ENCODE data around the gene SMOC1.

Gene SMOC1

DNA sequence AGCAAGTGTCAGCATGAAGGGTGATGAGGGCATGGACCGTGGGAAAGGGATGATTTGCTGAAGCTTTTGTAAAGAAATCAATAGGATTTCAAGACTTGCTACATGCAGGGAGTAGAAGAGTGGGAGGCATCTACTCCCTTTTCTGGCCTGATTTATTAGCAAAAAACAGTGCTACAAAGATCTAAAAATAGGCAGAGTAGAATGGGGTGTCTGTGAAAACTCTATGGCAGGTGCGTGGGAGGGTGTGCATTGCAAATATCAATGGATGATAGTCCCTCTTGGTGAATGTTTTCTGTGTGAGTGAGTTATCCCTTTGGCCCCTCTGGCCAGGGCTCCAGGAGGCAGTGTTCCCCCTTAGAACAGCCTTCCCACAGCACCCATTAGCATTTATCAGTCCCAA is 139.0 kb downstream of the SMOC1 start:
- Histone ChIP-seq H3K4me1 (ENCODE audit: control insufficient read depth in 1 of 2, insufficient read depth in 1 of 2, low read depth in 1 of 2, low read length in 1 of 2) (no peaks in the 10 kb centered on the region), H3K27me3 (peaks cover 17% of the 10 kb centered on the region), H3K36me3 (no peaks in the 10 kb centered on the region), H3K27ac (no peak overlapping the region), H3K4me3 (ENCODE audit: low read depth in 1 of 2, low read length in 1 of 2) (no peak overlapping the region), H3K9me3 (no peaks in the 10 kb centered on the region)
- TF ChIP-seq, protein P1, sequence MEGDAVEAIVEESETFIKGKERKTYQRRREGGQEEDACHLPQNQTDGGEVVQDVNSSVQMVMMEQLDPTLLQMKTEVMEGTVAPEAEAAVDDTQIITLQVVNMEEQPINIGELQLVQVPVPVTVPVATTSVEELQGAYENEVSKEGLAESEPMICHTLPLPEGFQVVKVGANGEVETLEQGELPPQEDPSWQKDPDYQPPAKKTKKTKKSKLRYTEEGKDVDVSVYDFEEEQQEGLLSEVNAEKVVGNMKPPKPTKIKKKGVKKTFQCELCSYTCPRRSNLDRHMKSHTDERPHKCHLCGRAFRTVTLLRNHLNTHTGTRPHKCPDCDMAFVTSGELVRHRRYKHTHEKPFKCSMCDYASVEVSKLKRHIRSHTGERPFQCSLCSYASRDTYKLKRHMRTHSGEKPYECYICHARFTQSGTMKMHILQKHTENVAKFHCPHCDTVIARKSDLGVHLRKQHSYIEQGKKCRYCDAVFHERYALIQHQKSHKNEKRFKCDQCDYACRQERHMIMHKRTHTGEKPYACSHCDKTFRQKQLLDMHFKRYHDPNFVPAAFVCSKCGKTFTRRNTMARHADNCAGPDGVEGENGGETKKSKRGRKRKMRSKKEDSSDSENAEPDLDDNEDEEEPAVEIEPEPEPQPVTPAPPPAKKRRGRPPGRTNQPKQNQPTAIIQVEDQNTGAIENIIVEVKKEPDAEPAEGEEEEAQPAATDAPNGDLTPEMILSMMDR (IDR thresholded peaks at IDR 0.05), result no peak

DNA sequence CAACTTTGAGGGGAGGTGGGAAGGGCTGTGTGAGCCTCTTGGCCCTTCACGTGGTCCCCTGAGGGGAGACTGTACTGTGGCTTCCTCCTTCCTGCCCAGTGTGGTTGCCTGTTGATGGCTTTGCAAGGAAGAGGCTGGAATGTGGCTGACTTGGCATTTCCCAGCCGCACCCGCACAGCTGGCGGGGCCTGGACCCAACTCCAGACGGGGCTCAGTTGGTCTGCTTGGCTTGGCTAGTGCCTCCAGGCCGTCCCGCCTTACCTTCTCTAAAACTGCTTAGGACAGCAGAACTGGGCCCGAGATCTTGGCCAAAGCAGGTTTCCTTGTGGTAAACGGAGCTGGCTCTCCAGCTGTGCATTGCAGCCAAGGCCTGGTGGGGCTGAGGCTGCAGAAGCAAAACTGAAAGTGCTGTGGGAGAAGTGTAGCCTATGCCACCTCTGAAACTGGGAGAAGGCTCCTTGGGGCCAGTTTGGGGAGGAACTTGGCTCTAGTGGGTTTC is 139.5 kb downstream of the SMOC1 start:
- Histone ChIP-seq H3K36me3 (no peaks in the 10 kb centered on the region), H3K27me3 (peaks cover 17% of the 10 kb centered on the region), H3K9me3 (no peaks in the 10 kb centered on the region), H3K4me3 (ENCODE audit: low read depth in 1 of 2, low read length in 1 of 2) (no peak overlapping the region), H3K27ac (no peak overlapping the region), H3K4me1 (ENCODE audit: control insufficient read depth in 1 of 2, insufficient read depth in 1 of 2, low read depth in 1 of 2, low read length in 1 of 2) (no peaks in the 10 kb centered on the region)
- TF ChIP-seq, protein P1 (IDR thresholded peaks at IDR 0.05), result no peak

DNA sequence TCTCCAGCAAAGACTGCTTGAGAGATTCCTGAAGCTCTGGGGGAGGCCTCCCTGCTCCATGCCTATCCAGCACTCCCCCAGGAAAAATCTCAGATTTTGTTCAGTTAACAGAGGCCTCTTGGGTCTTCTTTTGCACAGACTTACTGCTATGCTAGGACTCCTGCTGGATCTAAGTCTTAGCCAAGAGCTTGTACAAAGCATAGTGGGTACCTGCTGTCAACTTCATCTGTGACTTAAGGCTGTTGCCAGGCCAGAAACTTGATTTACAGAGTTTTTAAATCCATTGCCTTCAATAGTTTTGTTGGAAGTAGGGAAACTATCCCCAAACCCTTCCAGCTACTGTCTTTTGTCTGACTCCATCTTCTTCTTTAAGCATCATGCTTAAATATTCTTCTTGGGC is 140.5 kb downstream of the SMOC1 start:
- H3K4me1 ChIP-seq (ENCODE audit: control insufficient read depth in 1 of 2, insufficient read depth in 1 of 2, low read depth in 1 of 2, low read length in 1 of 2), result no peaks in the 10 kb centered on the region
- H3K36me3 ChIP-seq, result no peaks in the 10 kb centered on the region
- H3K4me3 ChIP-seq (ENCODE audit: low read depth in 1 of 2, low read length in 1 of 2), result no peak overlapping the region
- no peaks in the 10 kb centered on the region for H3K9me3 ChIP-seq
- TF ChIP-seq, protein P1 (IDR thresholded peaks at IDR 0.05), result no peak
- H3K27ac ChIP-seq, result no peak overlapping the region
- peaks cover 17% of the 10 kb centered on the region for H3K27me3 ChIP-seq

DNA sequence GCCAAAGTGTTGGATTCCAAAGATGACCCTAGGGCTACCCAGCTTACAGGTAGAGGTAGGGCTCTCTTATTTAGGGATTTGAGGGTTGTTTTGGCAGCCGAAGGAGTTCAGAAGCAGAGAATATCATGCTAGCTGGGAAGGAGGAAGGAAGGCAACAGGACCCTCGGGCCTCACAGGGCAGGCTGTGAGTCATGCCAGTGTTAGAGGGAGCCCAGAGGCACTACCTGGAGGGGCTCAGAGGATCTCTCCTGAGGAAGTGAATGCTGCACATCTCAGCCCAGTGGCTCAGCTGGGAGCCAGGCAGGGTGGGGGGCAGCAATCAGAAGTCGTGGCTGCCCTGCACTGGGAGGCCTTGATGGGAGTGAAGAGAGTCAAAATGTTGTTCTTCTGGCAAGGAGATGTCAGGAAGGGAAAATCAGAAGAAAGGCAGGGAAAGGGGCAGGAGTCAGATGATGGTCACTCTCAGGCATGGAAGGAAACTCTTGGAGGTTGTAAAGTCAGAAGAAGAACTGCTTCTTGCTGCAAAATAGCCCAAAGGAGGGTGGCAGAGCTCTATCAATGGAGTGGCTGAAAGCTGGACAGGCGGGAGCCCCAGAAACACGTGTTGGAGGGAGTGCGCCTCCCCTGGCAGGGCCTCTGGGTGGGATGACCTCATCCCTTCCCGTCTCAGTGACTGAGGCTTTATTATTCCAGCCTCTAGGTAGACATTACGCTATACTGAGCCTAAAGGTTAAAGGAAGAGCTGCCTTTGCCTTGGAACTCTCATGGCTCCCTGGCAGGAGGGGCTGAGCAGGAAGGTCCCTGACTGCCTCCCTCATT is 141.3 kb downstream of the SMOC1 start:
- TF ChIP-seq, protein P1 (IDR thresholded peaks at IDR 0.05), result no peak
- Histone ChIP-seq H3K4me1 (ENCODE audit: control insufficient read depth in 1 of 2, insufficient read depth in 1 of 2, low read depth in 1 of 2, low read length in 1 of 2) (no peaks in the 10 kb centered on the region), H3K27me3 (peaks cover 17% of the 10 kb centered on the region), H3K4me3 (ENCODE audit: low read depth in 1 of 2, low read length in 1 of 2) (no peak overlapping the region), H3K36me3 (no peaks in the 10 kb centered on the region), H3K9me3 (no peaks in the 10 kb centered on the region), H3K27ac (no peak overlapping the region)

DNA sequence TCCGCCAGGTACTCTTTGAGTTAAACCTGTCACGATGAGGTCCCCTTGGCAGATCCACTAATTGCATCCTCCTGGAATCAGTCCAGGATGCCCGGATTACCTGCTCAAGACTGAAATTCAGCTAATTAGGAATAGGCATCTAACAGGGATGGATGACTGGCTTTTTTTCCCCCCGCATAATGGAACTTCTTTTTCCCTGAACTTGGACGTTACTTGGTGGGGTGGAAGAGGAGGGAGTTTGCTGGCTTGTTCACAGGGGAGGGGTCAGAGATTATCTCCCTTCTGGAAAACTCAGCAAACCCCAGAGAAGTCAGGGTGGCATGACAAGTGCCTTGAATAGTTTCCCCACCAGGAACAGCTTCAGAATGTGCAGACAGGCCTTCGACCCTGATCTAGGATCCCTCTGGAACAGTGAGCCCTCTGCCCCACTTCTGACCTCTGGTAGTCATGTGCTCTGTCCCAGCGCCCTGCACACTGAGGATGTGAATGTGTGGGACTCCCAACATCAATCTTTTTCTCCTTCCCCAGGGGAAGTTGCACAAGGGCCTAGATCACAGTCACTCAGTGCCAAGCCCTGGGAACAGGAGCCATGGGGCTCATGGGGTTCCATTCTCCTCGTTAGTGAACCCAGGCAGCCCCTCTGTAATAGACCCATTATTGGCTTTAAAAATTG is 142.5 kb downstream of the SMOC1 start:
- no peaks in the 10 kb centered on the region for H3K4me1 ChIP-seq (ENCODE audit: control insufficient read depth in 1 of 2, insufficient read depth in 1 of 2, low read depth in 1 of 2, low read length in 1 of 2)
- H3K9me3 ChIP-seq, result no peaks in the 10 kb centered on the region
- peaks cover 17% of the 10 kb centered on the region for H3K27me3 ChIP-seq
- no peak overlapping the region for H3K27ac ChIP-seq
- H3K4me3 ChIP-seq (ENCODE audit: low read depth in 1 of 2, low read length in 1 of 2), result no peak overlapping the region
- no peaks in the 10 kb centered on the region for H3K36me3 ChIP-seq
- TF ChIP-seq, protein P1 (IDR thresholded peaks at IDR 0.05), result no peak

All from neutrophil (primary cell).